HEK293 (cell line): ENCODE measurements around the gene KCNMA1.

Experiments
- CTCF ChIA-PET: fragments of 350-600 bp; formaldehyde crosslinking; extraction: SDS; loops from one replicate; lab custom pipeline; 2021; ENCODE audit warnings: antibody characterized with exemption; lab: Yijun Ruan, JAX
- POLR2A ChIA-PET: fragments of 300-600 bp; formaldehyde crosslinking; extraction: SDS; loops from one replicate; lab custom pipeline; 2020; ENCODE audit warnings: antibody characterized with exemption, inconsistent platforms; lab: Yijun Ruan, JAX
- H3K27ac ChIP-seq: fragments of 200-500 bp; sonication (Bioruptor generic); 2 replicates; pipeline ENCODE4 v1.5.1; 2014; ENCODE audit warnings: low read depth, low read length, control low read depth, inconsistent platforms; ENCODE audit errors: extremely low read depth
- H3K36me3 ChIP-seq, 2 experiments: fragments of 200-500 bp in 1 of 2; sonication (Bioruptor generic) in 1 of 2; 1 replicate in 1 of 2; 2 replicates in 1 of 2; pipeline ENCODE4 v1.5.1; 2014 to 2017; ENCODE audit warnings: inconsistent platforms in 2 of 2, low read length in 2 of 2; ENCODE audit not compliant: control insufficient read depth in 2 of 2, insufficient read depth in 1 of 2
- H3K4me1 ChIP-seq: fragments of 200-500 bp; sonication (Bioruptor generic); 2 replicates; pipeline ENCODE4 v1.5.1; 2014; ENCODE audit warnings: mild to moderate bottlenecking, low read length, inconsistent platforms; ENCODE audit not compliant: control insufficient read depth, insufficient read depth
- H3K4me3 ChIP-seq: 2 replicates; pipeline ENCODE4 v1.5.1; 2011; ENCODE audit warnings: low read depth, mild to moderate bottlenecking, control low read depth, low read length, moderate library complexity
- H3K9me3 ChIP-seq: fragments of 200-500 bp; sonication (Bioruptor generic); 2 replicates; pipeline ENCODE4 v1.5.1; 2014; ENCODE audit warnings: low read depth, low read length, inconsistent platforms; ENCODE audit not compliant: control insufficient read depth, insufficient read depth
- GLIS1 ChIP-seq: fragments of 450-650 bp; formaldehyde crosslinking; IDR thresholded peaks from 2 replicates; pipeline ENCODE4 v1.5.1; 2016; ENCODE audit warnings: missing biosample characterization, missing genetic modification characterization
- KLF16 ChIP-seq: fragments of 450-650 bp; formaldehyde crosslinking; IDR thresholded peaks from 2 replicates; pipeline ENCODE4 v1.5.1; 2017; ENCODE audit warnings: missing biosample characterization, missing genetic modification characterization
- KLF7 ChIP-seq: fragments of 450-650 bp; formaldehyde crosslinking; IDR thresholded peaks from 2 replicates; pipeline ENCODE4 v1.5.1; 2016; ENCODE audit warnings: missing biosample characterization, missing genetic modification characterization, borderline replicate concordance
- SCRT1 ChIP-seq: fragments of 450-650 bp; formaldehyde crosslinking; IDR thresholded peaks from 2 replicates; pipeline ENCODE4 v1.5.1; 2016; ENCODE audit warnings: missing biosample characterization, missing genetic modification characterization, borderline replicate concordance
- SCRT2 ChIP-seq: fragments of 450-650 bp; formaldehyde crosslinking; IDR thresholded peaks from 2 replicates; pipeline ENCODE4 v1.5.1; 2016; ENCODE audit warnings: missing biosample characterization, missing genetic modification characterization
- SP3 ChIP-seq: fragments of 450-650 bp; formaldehyde crosslinking; IDR thresholded peaks from 2 replicates; pipeline ENCODE4 v1.5.1; 2016; ENCODE audit warnings: missing biosample characterization, missing genetic modification characterization
- ZIC2 ChIP-seq: fragments of 450-650 bp; formaldehyde crosslinking; IDR thresholded peaks from 2 replicates; pipeline ENCODE4 v1.5.1; 2016; ENCODE audit warnings: missing biosample characterization, missing genetic modification characterization
- ZNF133 ChIP-seq: fragments of 450-650 bp; formaldehyde crosslinking; IDR thresholded peaks from 2 replicates; pipeline ENCODE4 v1.5.1; 2016; ENCODE audit warnings: missing biosample characterization, missing genetic modification characterization
- ZNF302 ChIP-seq: fragments of 450-650 bp; formaldehyde crosslinking; IDR thresholded peaks from 2 replicates; pipeline ENCODE4 v1.5.1; 2016; ENCODE audit warnings: missing biosample characterization, missing genetic modification characterization, low read depth
- ZNF324 ChIP-seq: fragments of 450-650 bp; formaldehyde crosslinking; IDR thresholded peaks from 2 replicates; pipeline ENCODE4 v1.5.1; 2016; ENCODE audit warnings: missing biosample characterization, missing genetic modification characterization
- ZNF514 ChIP-seq: fragments of 450-650 bp; formaldehyde crosslinking; IDR thresholded peaks from 2 replicates; pipeline ENCODE4 v1.5.1; 2016; ENCODE audit warnings: missing biosample characterization, missing genetic modification characterization
- ZNF571 ChIP-seq: fragments of 450-650 bp; formaldehyde crosslinking; IDR thresholded peaks from 2 replicates; pipeline ENCODE4 v1.5.0; 2017; ENCODE audit warnings: missing biosample characterization, missing genetic modification characterization
- ZNF629 ChIP-seq: fragments of 450-650 bp; formaldehyde crosslinking; IDR thresholded peaks from 2 replicates; pipeline ENCODE4 v1.5.1; 2017; ENCODE audit warnings: missing biosample characterization, missing genetic modification characterization
- ZNF658 ChIP-seq: fragments of 450-650 bp; formaldehyde crosslinking; IDR thresholded peaks from 2 replicates; pipeline ENCODE4; 2016; ENCODE audit warnings: missing biosample characterization, missing genetic modification characterization
- TF ChIP-seq, protein P1 (sequence below): fragments of 450-650 bp; formaldehyde crosslinking; IDR thresholded peaks from 2 replicates; pipeline ENCODE4 v1.5.1; 2016; ENCODE audit warnings: missing biosample characterization, missing genetic modification characterization, borderline replicate concordance
- TF ChIP-seq, protein P2 (sequence below): fragments of 450-650 bp; IDR thresholded peaks from 2 replicates; pipeline ENCODE4 v1.5.1; 2018; ENCODE audit warnings: missing biosample characterization, missing genetic modification characterization
- TF ChIP-seq, protein P3 (sequence below): fragments of 450-650 bp; formaldehyde crosslinking; optimal IDR thresholded peaks from 2 replicates; pipeline ENCODE3; 2016; ENCODE audit warnings: missing biosample characterization, mild to moderate bottlenecking, missing genetic modification characterization
- TF ChIP-seq, protein P4 (sequence below): fragments of 450-650 bp; formaldehyde crosslinking; IDR thresholded peaks from 2 replicates; pipeline ENCODE4 v1.5.1; 2016; ENCODE audit warnings: missing biosample characterization, missing genetic modification characterization
- TF ChIP-seq, protein P5 (sequence below): fragments of 450-650 bp; formaldehyde crosslinking; IDR thresholded peaks from 2 replicates; pipeline ENCODE4 v1.5.1; 2016; ENCODE audit warnings: missing biosample characterization, missing genetic modification characterization, borderline replicate concordance

KCNMA1 gene

DNA sequence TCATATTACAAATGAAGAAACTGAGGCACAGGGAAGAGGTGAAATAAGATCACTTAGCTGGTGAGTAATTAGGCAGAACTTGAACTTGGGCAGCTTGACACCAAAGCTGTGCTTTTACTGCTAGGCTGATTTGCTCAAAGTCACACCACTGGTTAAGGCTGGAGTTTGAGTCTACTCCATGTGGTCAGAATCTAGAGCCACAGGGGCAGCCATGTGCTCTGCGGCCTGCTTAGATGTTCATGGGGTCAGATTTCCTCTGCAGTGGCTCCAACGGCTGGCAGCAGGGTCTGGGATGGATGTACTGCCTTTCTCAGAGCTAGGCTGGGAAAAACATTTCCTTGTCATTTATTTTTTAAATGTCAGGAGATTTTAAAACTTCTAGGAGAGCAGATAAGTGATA is 417.5 kb downstream of the KCNMA1 start:
- H3K4me3 ChIP-seq: no peak overlapping the region
- no peaks in the 10 kb centered on the region for H3K36me3 ChIP-seq
- H3K9me3 ChIP-seq: no peaks in the 10 kb centered on the region
- no peak overlapping the region for H3K27ac ChIP-seq
- POLR2A ChIA-PET: no interaction called here
- no peaks in the 10 kb centered on the region for H3K4me1 ChIP-seq
- CTCF ChIA-PET: interaction anchor here (0.8 kb wide), 1 partner anchor 182 kb away, joined by 3 read pairs; no protein-coding TSS in a partner anchor
- TF ChIP-seq ZNF302 (tag by site-specific recombination) (no peak), ZNF514 (tag by site-specific recombination) (no peak), ZNF658 (no peak)

DNA sequence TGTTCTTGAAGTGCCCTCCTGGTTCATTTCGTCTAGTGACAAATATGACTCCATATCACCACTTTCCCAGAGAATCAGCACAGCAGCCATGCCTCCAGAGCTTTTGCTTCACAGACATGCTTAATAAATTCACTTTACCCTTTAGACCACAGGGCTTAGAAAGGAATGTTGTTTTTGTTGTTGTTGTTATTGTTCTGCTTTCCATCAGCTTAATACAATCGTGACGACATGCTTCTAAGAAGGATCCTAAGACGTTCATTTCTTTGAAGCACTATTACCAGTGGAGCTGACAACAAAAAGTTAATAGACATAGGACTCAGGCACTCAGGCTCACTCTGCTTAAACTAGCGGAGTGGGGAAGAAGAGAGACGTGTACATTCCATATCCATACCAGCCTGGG is 418.6 kb downstream of the KCNMA1 start:
- Histone ChIP-seq H3K4me3 (no peak overlapping the region), H3K27ac (no peak overlapping the region), H3K36me3 (no peaks in the 10 kb centered on the region), H3K9me3 (no peaks in the 10 kb centered on the region), H3K4me1 (no peaks in the 10 kb centered on the region)
- ChIA-PET POLR2A (no interaction called here), CTCF (interaction anchor here (0.7 kb wide), 1 partner anchor 32 kb away, joined by 3 read pairs; no protein-coding TSS in a partner anchor)
- TF ChIP-seq KLF7 (tag by site-specific recombination): no peak
- no peak for TF ChIP-seq ZNF324 (tag by site-specific recombination)
- TF ChIP-seq, protein P1, sequence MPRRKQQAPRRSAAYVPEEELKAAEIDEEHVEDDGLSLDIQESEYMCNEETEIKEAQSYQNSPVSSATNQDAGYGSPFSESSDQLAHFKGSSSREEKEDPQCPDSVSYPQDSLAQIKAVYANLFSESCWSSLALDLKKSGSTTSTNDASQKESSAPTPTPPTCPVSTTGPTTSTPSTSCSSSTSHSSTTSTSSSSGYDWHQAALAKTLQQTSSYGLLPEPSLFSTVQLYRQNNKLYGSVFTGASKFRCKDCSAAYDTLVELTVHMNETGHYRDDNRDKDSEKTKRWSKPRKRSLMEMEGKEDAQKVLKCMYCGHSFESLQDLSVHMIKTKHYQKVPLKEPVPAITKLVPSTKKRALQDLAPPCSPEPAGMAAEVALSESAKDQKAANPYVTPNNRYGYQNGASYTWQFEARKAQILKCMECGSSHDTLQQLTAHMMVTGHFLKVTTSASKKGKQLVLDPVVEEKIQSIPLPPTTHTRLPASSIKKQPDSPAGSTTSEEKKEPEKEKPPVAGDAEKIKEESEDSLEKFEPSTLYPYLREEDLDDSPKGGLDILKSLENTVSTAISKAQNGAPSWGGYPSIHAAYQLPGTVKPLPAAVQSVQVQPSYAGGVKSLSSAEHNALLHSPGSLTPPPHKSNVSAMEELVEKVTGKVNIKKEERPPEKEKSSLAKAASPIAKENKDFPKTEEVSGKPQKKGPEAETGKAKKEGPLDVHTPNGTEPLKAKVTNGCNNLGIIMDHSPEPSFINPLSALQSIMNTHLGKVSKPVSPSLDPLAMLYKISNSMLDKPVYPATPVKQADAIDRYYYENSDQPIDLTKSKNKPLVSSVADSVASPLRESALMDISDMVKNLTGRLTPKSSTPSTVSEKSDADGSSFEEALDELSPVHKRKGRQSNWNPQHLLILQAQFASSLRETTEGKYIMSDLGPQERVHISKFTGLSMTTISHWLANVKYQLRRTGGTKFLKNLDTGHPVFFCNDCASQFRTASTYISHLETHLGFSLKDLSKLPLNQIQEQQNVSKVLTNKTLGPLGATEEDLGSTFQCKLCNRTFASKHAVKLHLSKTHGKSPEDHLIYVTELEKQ: no peak
- no peak for TF ChIP-seq ZIC2
- TF ChIP-seq KLF16 (tag by site-specific recombination): no peak
- TF ChIP-seq SP3 (tag by site-specific recombination): no peak
- TF ChIP-seq, protein P2, sequence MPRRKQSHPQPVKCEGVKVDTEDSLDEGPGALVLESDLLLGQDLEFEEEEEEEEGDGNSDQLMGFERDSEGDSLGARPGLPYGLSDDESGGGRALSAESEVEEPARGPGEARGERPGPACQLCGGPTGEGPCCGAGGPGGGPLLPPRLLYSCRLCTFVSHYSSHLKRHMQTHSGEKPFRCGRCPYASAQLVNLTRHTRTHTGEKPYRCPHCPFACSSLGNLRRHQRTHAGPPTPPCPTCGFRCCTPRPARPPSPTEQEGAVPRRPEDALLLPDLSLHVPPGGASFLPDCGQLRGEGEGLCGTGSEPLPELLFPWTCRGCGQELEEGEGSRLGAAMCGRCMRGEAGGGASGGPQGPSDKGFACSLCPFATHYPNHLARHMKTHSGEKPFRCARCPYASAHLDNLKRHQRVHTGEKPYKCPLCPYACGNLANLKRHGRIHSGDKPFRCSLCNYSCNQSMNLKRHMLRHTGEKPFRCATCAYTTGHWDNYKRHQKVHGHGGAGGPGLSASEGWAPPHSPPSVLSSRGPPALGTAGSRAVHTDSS (tag by site-specific recombination): no peak
- TF ChIP-seq SCRT2 (tag by site-specific recombination): no peak
- TF ChIP-seq, protein P3, sequence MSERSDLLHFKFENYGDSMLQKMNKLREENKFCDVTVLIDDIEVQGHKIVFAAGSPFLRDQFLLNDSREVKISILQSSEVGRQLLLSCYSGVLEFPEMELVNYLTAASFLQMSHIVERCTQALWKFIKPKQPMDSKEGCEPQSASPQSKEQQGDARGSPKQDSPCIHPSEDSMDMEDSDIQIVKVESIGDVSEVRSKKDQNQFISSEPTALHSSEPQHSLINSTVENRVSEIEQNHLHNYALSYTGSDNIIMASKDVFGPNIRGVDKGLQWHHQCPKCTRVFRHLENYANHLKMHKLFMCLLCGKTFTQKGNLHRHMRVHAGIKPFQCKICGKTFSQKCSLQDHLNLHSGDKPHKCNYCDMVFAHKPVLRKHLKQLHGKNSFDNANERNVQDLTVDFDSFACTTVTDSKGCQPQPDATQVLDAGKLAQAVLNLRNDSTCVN (tag by site-specific recombination): no peak
- no peak for TF ChIP-seq ZNF133 (tag by site-specific recombination)
- no peak for TF ChIP-seq ZNF629 (tag by site-specific recombination)
- TF ChIP-seq, protein P4, sequence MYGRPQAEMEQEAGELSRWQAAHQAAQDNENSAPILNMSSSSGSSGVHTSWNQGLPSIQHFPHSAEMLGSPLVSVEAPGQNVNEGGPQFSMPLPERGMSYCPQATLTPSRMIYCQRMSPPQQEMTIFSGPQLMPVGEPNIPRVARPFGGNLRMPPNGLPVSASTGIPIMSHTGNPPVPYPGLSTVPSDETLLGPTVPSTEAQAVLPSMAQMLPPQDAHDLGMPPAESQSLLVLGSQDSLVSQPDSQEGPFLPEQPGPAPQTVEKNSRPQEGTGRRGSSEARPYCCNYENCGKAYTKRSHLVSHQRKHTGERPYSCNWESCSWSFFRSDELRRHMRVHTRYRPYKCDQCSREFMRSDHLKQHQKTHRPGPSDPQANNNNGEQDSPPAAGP (tag by site-specific recombination): no peak
- TF ChIP-seq, protein P5, sequence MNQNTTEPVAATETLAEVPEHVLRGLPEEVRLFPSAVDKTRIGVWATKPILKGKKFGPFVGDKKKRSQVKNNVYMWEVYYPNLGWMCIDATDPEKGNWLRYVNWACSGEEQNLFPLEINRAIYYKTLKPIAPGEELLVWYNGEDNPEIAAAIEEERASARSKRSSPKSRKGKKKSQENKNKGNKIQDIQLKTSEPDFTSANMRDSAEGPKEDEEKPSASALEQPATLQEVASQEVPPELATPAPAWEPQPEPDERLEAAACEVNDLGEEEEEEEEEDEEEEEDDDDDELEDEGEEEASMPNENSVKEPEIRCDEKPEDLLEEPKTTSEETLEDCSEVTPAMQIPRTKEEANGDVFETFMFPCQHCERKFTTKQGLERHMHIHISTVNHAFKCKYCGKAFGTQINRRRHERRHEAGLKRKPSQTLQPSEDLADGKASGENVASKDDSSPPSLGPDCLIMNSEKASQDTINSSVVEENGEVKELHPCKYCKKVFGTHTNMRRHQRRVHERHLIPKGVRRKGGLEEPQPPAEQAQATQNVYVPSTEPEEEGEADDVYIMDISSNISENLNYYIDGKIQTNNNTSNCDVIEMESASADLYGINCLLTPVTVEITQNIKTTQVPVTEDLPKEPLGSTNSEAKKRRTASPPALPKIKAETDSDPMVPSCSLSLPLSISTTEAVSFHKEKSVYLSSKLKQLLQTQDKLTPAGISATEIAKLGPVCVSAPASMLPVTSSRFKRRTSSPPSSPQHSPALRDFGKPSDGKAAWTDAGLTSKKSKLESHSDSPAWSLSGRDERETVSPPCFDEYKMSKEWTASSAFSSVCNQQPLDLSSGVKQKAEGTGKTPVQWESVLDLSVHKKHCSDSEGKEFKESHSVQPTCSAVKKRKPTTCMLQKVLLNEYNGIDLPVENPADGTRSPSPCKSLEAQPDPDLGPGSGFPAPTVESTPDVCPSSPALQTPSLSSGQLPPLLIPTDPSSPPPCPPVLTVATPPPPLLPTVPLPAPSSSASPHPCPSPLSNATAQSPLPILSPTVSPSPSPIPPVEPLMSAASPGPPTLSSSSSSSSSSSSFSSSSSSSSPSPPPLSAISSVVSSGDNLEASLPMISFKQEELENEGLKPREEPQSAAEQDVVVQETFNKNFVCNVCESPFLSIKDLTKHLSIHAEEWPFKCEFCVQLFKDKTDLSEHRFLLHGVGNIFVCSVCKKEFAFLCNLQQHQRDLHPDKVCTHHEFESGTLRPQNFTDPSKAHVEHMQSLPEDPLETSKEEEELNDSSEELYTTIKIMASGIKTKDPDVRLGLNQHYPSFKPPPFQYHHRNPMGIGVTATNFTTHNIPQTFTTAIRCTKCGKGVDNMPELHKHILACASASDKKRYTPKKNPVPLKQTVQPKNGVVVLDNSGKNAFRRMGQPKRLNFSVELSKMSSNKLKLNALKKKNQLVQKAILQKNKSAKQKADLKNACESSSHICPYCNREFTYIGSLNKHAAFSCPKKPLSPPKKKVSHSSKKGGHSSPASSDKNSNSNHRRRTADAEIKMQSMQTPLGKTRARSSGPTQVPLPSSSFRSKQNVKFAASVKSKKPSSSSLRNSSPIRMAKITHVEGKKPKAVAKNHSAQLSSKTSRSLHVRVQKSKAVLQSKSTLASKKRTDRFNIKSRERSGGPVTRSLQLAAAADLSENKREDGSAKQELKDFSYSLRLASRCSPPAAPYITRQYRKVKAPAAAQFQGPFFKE (tag by site-specific recombination): no peak
- no peak for TF ChIP-seq ZNF571 (tag by site-specific recombination)
- no peak for TF ChIP-seq GLIS1
- TF ChIP-seq SCRT1 (tag by site-specific recombination): no peak
